K562 (cell line): ENCODE measurements around the gene NTM. TPM values are rescaled to one million over a fixed set of nuclear protein-coding genes. Genes with fewer than 3 reads are reported as not detected.

Experiments
- ATAC-seq: fragments of 200-7000 bp; cut with Tn5 transposase; 3 replicates; pipeline ENCODE4 v1.9.1; 2020; ENCODE audit warnings: moderate library complexity
- BruUV-seq: library from RNA; stranded (reverse); fragments of 400-500 nt; replicated peaks from 2 replicates; lab custom pipeline; 2021; lab: Mats Ljungman, UMichigan
- CTCF ChIA-PET: fragments of 300-600 bp; formaldehyde crosslinking; extraction: SDS; loops from one replicate; lab custom pipeline; 2021; ENCODE audit warnings: low intra/inter-chr PET ratio; lab: Yijun Ruan, JAX
- POLR2A ChIA-PET: fragments of 300-600, 350-650 bp; sonication (Branson Sonifier 250); formaldehyde crosslinking; extraction: SDS; loops from one replicate; lab custom pipeline; 2021; ENCODE audit warnings: antibody characterized with exemption, inconsistent platforms; lab: Yijun Ruan, JAX
- DNase-seq, 4 experiments: peaks; one replicate each; pipeline versions ENCODE4 v3.0.0 to v3.0.0-alpha.2; 2011 to 2018; ENCODE audit warnings: low spot score in 3 of 4, mixed read lengths in 3 of 4; ENCODE audit errors: extremely low read depth in 1 of 4
- FAIRE-seq: peaks from 2 replicates; lab custom pipeline; 2011; peaks lifted over from hg19 to GRCh38; lab: Jason Lieb, UNC
- H2AFZ ChIP-seq: 2 replicates; pipeline ENCODE4 v1.6.0; 2011; ENCODE audit warnings: low read depth, low read length, control low read depth, inconsistent platforms
- H3K27ac ChIP-seq: fragments of 200-600 bp; 3 replicates; pipeline ENCODE4 v1.8.0; 2011; ENCODE audit warnings: low read depth, mild to moderate bottlenecking, control low read depth, inconsistent platforms, low read length, moderate library complexity, mixed read lengths; ENCODE audit errors: extremely low read depth
- H3K27me3 ChIP-seq, 2 experiments: fragments of 300-600 bp in 1 of 2; 2 replicates in 1 of 2; 3 replicates in 1 of 2; pipeline versions ENCODE4 v1.6.0 to v1.8.0; 2011; ENCODE audit warnings: inconsistent platforms in 2 of 2, low read length in 2 of 2, mild to moderate bottlenecking in 1 of 2, mixed read lengths in 1 of 2, moderate library complexity in 1 of 2; ENCODE audit not compliant: control insufficient read depth in 2 of 2, insufficient read depth in 2 of 2
- H3K36me3 ChIP-seq: fragments of 300-600 bp; 3 replicates; pipeline ENCODE4 v1.8.0; 2011; ENCODE audit warnings: mild to moderate bottlenecking, low read length, inconsistent platforms; ENCODE audit not compliant: control insufficient read depth, insufficient read depth
- H3K4me1 ChIP-seq, 2 experiments: fragments of 200-600 bp in 1 of 2; replicated peaks in 1 of 2; 2 replicates in 1 of 2; 3 replicates in 1 of 2; pipeline versions ENCODE4 v1.5.1 to v1.8.0; 2011; ENCODE audit warnings: inconsistent platforms in 2 of 2, low read length in 2 of 2, mild to moderate bottlenecking in 1 of 2, mixed read lengths in 1 of 2, moderate library complexity in 1 of 2; ENCODE audit not compliant: control insufficient read depth in 2 of 2, insufficient read depth in 2 of 2
- H3K4me2 ChIP-seq: 2 replicates; pipeline ENCODE4 v1.6.1; 2011; ENCODE audit warnings: low read length, control low read depth, inconsistent platforms, mixed read lengths; ENCODE audit not compliant: insufficient read depth
- H3K4me3 ChIP-seq: fragments of 200-600 bp; sonication (generic), shearing (Covaris generic); 2 replicates; pipeline ENCODE4 v1.5.1; 2016; ENCODE audit warnings: control low read depth, inconsistent platforms
- H3K79me2 ChIP-seq: fragments of 200-600 bp; 3 replicates; pipeline ENCODE4 v1.8.0; 2011; ENCODE audit warnings: low read length, inconsistent platforms; ENCODE audit not compliant: control insufficient read depth, insufficient read depth
- H3K9ac ChIP-seq, 2 experiments: 2 replicates each; pipeline versions ENCODE4 v1.6.0 to v1.6.1; 2011; ENCODE audit warnings: low read depth in 2 of 2, low read length in 2 of 2, control low read depth in 1 of 2, inconsistent platforms in 1 of 2, mild to moderate bottlenecking in 1 of 2, mixed read lengths in 1 of 2; ENCODE audit not compliant: insufficient read depth in 1 of 2
- H3K9me1 ChIP-seq: one replicate; pipeline ENCODE4 v1.6.0; 2011; ENCODE audit warnings: inconsistent platforms, mild to moderate bottlenecking, low read length, moderate library complexity; ENCODE audit not compliant: control insufficient read depth, insufficient read depth
- H3K9me3 ChIP-seq: replicated peaks from 2 replicates; pipeline ENCODE4 v1.5.1; 2011; ENCODE audit warnings: low read depth, low read length, inconsistent platforms; ENCODE audit not compliant: control insufficient read depth, insufficient read depth
- H4K20me1 ChIP-seq: replicated peaks from 2 replicates; pipeline ENCODE4 v1.6.1; 2011; ENCODE audit warnings: low read length, inconsistent platforms, mixed read lengths; ENCODE audit not compliant: control insufficient read depth, insufficient read depth
- BHLHE40 ChIP-seq: IDR thresholded peaks from 2 replicates; pipeline ENCODE4 v1.6.1; 2011; ENCODE audit warnings: low read length, improper control_type of control experiment
- C11orf30 ChIP-seq: fragments of 450-650 bp; IDR thresholded peaks from 2 replicates; pipeline ENCODE4 v1.6.1; 2016; ENCODE audit warnings: low read depth, mild to moderate bottlenecking
- CSDE1 ChIP-seq, 2 experiments: fragments of 450-650 bp; IDR thresholded peaks; 2 replicates each; pipeline ENCODE4 v1.6.1; 2016; ENCODE audit warnings: mild to moderate bottlenecking in 1 of 2
- KDM1A ChIP-seq, 2 experiments: fragments of 450-650 bp; IDR thresholded peaks; 2 replicates each; pipeline ENCODE4 v1.6.1; 2016; ENCODE audit warnings: mild to moderate bottlenecking in 2 of 2
- MAFK ChIP-seq: IDR thresholded peaks from 2 replicates; pipeline ENCODE4 v1.6.1; 2011; ENCODE audit warnings: low read length, improper control_type of control experiment
- MYBL2 ChIP-seq, 2 experiments: fragments of 450-650 bp in 1 of 2; sonication (generic) in 1 of 2; formaldehyde crosslinking in 1 of 2; IDR thresholded peaks; 2 replicates each; pipeline versions ENCODE4 v1.6.1 to v1.8.1; 2017 to 2022; ENCODE audit warnings: borderline replicate concordance in 1 of 2, inconsistent platforms in 1 of 2, low read depth in 1 of 2, mild to moderate bottlenecking in 1 of 2, missing genetic modification reagents in 1 of 2, moderate library complexity in 1 of 2
- NBN ChIP-seq: fragments of 450-650 bp; IDR thresholded peaks from 2 replicates; pipeline ENCODE4 v1.6.1; 2016; ENCODE audit warnings: low read depth, mild to moderate bottlenecking
- PKNOX1 ChIP-seq: fragments of 450-650 bp; IDR thresholded peaks from 2 replicates; pipeline ENCODE4 v1.6.1; 2016
- SP1 ChIP-seq: sonication (generic); formaldehyde crosslinking; IDR thresholded peaks from 2 replicates; pipeline ENCODE4 v1.8.1; 2022; ENCODE audit warnings: mild to moderate bottlenecking, missing genetic modification reagents
- SRSF7 ChIP-seq: fragments of 200-400 bp; formaldehyde crosslinking; optimal IDR thresholded peaks from 2 replicates; pipeline ENCODE3; 2017; ENCODE audit warnings: mild to moderate bottlenecking, low read depth, low read length
- THRAP3 ChIP-seq: fragments of 450-650 bp; IDR thresholded peaks from 2 replicates; pipeline ENCODE4 v1.6.1; 2016; ENCODE audit warnings: mild to moderate bottlenecking, inconsistent platforms, borderline replicate concordance
- THRB ChIP-seq: fragments of 450-650 bp; formaldehyde crosslinking; conservative IDR thresholded peaks from 2 replicates; pipeline ENCODE4 v1.4.0; 2022; ENCODE audit warnings: mild to moderate bottlenecking, missing genetic modification characterization
- U2AF1 ChIP-seq: fragments of 200-400 bp; formaldehyde crosslinking; optimal IDR thresholded peaks from 2 replicates; pipeline ENCODE3; 2017; ENCODE audit warnings: mild to moderate bottlenecking, low read depth, low read length, moderate library complexity
- ZBTB1 ChIP-seq: sonication (generic); formaldehyde crosslinking; IDR thresholded peaks from 2 replicates; pipeline ENCODE4 v1.8.1; 2023; ENCODE audit warnings: missing genetic modification reagents, low read depth, mild to moderate bottlenecking, borderline replicate concordance
- ZNF668 ChIP-seq: fragments of 250-450 bp; sonication (Bioruptor Pico); IDR thresholded peaks from 2 replicates; pipeline ENCODE4 v1.8.0; 2022; ENCODE audit warnings: mild to moderate bottlenecking, inconsistent platforms
- WGBS: fragments of 100-300 bp; shearing (Covaris generic); methylation state at CpG from one replicate; pipeline ENCODE4 v1.1.6; 2016; ENCODE audit warnings: low coverage, mixed read lengths; ENCODE audit not compliant: insufficient coverage; ENCODE audit errors: missing lambda C conversion rate; 5-methylcytosine and 5-hydroxymethylcytosine counted together
- in situ Hi-C: fragments of 300-500 bp; cut with MboI; formaldehyde crosslinking; loops from 4 replicates; pipeline ENCODE4 v1.15.0; 2018; ENCODE audit warnings: inconsistent platforms, mixed read lengths
- intact Hi-C: fragments of 100-400 bp; cut with micrococcal nuclease; formaldehyde crosslinking; loops from 2 replicates; pipeline ENCODE4 v1.14.2; 2022
- polyA plus RNA-seq, 8 experiments: library from polyadenylated mRNA; depleted of rRNA in 4 of 8; stranded (reverse) in 5 of 8; unstranded in 3 of 8; fragments of >200 nt; fragmentation: Nextera tagmentation in 2 of 8; fragmentation: Illumina TruSeq in 1 of 8; extraction: Ambion mirVana in 2 of 8; extraction: Trizol in 1 of 8; gene quantifications; 2 replicates each; pipeline versions ENCODE4 v1.2.1 to v1.2.3, GENCODE V29; 2011 to 2014; ENCODE audit warnings: inconsistent platforms in 1 of 8, missing spikeins in 1 of 8
- total RNA-seq, 7 experiments: library from RNA; depleted of rRNA in 6 of 7; stranded (reverse); fragments of >200 nt in 6 of 7; fragmentation: Illumina TruSeq in 2 of 7; extraction: Trizol in 2 of 7; gene quantifications; 2 replicates each; pipeline versions ENCODE4 v1.2.1 to v1.2.3, GENCODE V29; 2011 to 2021; ENCODE audit warnings: low replicate concordance in 1 of 7
- TF ChIP-seq, protein P1 (sequence below): fragments of 450-650 bp; IDR thresholded peaks from 2 replicates; pipeline ENCODE4 v1.6.1; 2016; ENCODE audit warnings: missing biosample characterization, missing genetic modification characterization
- TF ChIP-seq, protein P2 (sequence below), 2 experiments: fragments of 450-650 bp in 1 of 2; sonication (generic) in 1 of 2; formaldehyde crosslinking; conservative IDR thresholded peaks; 2 replicates each; pipeline versions ENCODE4 v1.4.0 to v1.8.1; 2020 to 2022; ENCODE audit warnings: mild to moderate bottlenecking in 1 of 2, missing genetic modification reagents in 1 of 2

The NTM gene
- total and polyA plus RNA-seq, 9 of the 15 experiments (the other 6 are each of a cell fraction or from before 2014, with no cell fraction given), result not detected

GRCh38 chr11:132048040-132048439, 677.6 kb downstream of the NTM start (continued):
- TF ChIP-seq, protein P1, sequence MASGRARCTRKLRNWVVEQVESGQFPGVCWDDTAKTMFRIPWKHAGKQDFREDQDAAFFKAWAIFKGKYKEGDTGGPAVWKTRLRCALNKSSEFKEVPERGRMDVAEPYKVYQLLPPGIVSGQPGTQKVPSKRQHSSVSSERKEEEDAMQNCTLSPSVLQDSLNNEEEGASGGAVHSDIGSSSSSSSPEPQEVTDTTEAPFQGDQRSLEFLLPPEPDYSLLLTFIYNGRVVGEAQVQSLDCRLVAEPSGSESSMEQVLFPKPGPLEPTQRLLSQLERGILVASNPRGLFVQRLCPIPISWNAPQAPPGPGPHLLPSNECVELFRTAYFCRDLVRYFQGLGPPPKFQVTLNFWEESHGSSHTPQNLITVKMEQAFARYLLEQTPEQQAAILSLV (tag), result no peak
- TF ChIP-seq BHLHE40, result no peak
- TF ChIP-seq NBN, result no peak
- TF ChIP-seq ZBTB1 (CRISPR knock-in tag), result no peak
- TF ChIP-seq CSDE1 (IDR thresholded peaks at IDR 0.05), result no peak
- TF ChIP-seq SRSF7, result no peak
- TF ChIP-seq PKNOX1, result no peak

DNA sequence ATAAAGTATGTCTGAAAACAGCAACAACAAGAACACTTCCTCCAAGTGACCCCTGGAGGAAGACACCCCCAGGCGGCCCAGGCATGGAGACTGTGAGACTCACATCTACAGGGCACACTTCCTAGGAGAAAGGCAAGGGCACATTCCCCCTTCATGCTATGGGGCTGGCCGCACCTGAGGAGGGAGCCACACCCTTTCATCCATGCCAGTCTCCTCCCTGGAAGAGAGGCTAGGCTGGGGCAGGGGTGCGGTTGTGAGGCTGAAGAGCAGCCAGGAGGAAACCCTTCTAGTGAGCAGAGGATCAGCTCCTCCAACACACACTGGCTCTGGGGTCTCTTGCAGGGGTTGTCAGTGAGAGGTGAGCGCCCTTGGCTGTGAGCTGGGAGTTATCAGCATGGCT, 678.8 kb downstream of the NTM start:
- no peak for FAIRE-seq
- intact Hi-C loops (no loop called here), in situ Hi-C loops (no loop called here)
- Histone ChIP-seq H3K4me1 (no peaks in the 10 kb centered on the region), H3K36me3 (no peaks in the 10 kb centered on the region), H2AFZ (no peak overlapping the region), H3K4me3 (no peak overlapping the region), H3K4me2 (no peak overlapping the region), H3K79me2 (no peaks in the 10 kb centered on the region), H3K27me3 (no peaks in the 10 kb centered on the region), H3K27ac (no peak overlapping the region), H3K9me3 (peaks cover 2% of the 10 kb centered on the region; the same call in 1 of the 2 replicates), H3K9me1 (no peaks in the 10 kb centered on the region), H4K20me1 (no peaks in the 10 kb centered on the region), H3K9ac (no peak overlapping the region)
- BruUV-seq, result no TSS peak
- CTCF ChIA-PET, result no interaction called here
- WGBS, result 3% methylated on average over 4 of the region's 4 CpGs
- POLR2A ChIA-PET, result interaction anchor here (0.6 kb wide), 1 partner anchor 289 kb away, joined by 3 read pairs; no protein-coding TSS in a partner anchor
- DNase-seq, result no peak
- no peak for ATAC-seq
- no peak for TF ChIP-seq U2AF1
- no peak for TF ChIP-seq MYBL2 (IDR thresholded peaks at IDR 0.05; ENCODE audit: low read depth)
- no peak for TF ChIP-seq MYBL2 (CRISPR knock-in tag; IDR thresholded peaks at IDR 0.05; ENCODE audit: borderline replicate concordance)
- no peak for TF ChIP-seq THRB (CRISPR knock-in tag)
- no peak for TF ChIP-seq SP1 (CRISPR knock-in tag)
- no peak for TF ChIP-seq C11orf30
- TF ChIP-seq ZNF668 (CRISPR knock-in tag), result no peak
- no peak for TF ChIP-seq KDM1A (IDR thresholded peaks at IDR 0.05)
- TF ChIP-seq, protein P1 (tag), result no peak
- no peak for TF ChIP-seq MAFK
- TF ChIP-seq THRAP3, result no peak
- TF ChIP-seq, protein P2, sequence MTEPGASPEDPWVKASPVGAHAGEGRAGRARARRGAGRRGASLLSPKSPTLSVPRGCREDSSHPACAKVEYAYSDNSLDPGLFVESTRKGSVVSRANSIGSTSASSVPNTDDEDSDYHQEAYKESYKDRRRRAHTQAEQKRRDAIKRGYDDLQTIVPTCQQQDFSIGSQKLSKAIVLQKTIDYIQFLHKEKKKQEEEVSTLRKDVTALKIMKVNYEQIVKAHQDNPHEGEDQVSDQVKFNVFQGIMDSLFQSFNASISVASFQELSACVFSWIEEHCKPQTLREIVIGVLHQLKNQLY (CRISPR knock-in tag; conservative IDR thresholded peaks at IDR 0.05), result no peak
